DMS153 treated with DMSO at 0.1 percent for 48 hours (cell line): ENCODE measurements around the gene ISM2.

ENCODE experiments used
- DNase-seq: peaks from one replicate; lab custom pipeline; 2025; ENCODE audit not compliant: unreplicated experiment; lab: John Stamatoyannopoulos, UW

The ISM2 gene

DNA sequence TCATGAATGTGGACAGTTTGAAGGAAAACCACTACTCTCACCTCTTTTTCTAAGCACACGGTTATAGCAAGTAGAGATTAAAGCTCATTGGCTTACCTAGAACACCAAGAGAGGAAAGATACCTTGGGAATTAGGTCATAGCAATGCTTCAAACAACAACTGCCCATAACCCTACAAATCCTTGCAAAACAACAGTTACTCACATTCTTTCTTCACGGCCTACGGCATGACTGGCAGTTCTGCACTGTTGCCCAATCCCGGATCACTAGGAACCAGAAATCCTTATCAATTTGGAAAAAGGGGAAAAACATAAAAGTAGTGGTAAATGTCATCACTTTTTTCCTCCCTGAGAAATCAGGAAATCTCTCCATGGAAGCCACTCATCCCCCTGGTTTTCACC is 9.6 kb upstream of the ISM2 start:
- DNase-seq, result no peak

DNA sequence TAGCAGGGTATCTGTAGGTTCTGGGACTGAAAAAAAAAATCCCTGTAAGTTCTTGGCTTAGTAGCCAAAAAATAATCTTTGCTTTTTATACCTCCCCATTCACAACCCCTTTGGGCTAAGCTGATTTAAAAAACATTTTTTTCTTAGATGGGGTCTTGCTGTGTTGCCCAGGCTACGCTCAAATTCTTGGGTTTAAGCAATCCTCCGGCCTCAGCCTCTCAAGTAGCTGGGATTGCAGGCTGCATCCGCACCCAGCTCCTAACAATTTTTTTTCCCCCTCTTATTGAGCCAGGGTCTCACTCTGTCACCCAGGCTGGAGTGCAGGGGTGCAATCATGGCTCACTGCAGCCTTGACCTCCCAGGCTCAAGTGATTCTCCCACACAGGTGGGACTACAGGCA is 9.1 kb upstream of the ISM2 start:
- DNase-seq, result no peak

DNA sequence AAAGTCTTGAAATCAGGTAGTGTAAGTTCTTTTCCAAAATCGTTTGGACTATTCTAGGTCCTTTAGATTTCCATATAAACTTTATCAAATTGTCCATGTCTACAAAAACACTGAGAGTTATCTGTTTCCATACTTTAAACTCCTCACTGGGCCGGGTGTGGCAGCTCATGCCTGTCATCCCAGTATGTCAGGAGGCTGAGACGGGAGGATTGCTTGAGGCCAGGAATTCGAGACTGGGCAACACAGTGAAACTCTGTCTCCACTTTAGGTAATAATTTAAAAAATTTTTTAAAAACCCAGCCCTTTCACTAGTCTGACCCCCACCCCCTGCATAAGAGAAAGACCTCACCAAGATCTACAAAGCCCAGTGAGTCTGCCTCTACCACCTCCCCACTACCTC is 6.4 kb upstream of the ISM2 start:
- no peak for DNase-seq

DNA sequence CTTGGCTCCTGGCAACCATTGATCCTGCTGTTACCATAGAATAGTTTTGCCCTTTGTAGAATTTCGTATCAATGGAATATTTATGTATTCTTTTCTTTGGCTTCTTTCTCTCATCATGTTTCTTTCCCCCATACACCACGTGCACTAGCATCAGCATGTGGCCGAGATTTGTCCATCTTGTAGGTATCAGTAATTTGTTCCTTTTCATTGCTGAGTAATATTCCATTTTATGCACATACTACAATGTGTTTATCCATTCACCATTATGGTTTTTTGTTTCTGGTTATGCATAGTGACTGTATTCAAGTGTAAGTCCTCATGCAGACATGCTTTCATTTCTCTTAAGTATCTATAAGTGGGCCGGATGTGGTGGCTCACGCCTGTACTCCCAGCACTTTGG is 4.5 kb upstream of the ISM2 start:
- no peak for DNase-seq

- DNase-seq, result no peak
Observed at GRCh38 chr14:77502109-77502782, 3.6 kb upstream of the ISM2 start.

DNA sequence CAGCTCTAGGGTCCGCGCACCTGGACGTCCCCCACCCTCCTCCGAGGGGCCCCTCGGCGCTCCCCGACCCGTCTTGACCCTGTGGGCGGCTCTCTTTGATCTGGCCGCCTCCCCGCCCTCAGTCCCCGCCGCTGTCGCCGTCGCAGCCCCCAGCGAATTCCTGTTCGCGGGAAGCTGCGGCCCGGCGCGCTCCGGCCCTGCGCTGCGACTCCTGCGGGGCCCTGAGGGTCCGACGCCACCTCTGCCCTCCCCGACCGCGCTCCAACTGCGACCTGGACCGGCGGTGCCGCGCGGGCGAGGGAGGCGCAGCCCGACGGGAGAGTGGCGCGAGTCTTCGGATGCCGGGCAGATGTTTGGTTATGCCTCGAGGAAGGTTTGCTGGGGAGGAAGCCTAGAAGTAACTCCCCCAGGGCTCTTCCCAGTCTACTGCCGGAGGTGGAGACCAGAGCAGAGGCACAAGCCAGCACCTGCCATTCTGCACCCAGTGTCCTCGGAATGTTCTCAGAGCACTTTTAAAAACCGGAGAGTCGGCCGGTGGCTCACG is 440 bp upstream of the ISM2 start:
- DNase-seq, result peak; percentile 21

- no peak for DNase-seq
Observed at GRCh38 chr14:77495334-77495733, 3.3 kb downstream of the ISM2 start.

DNA sequence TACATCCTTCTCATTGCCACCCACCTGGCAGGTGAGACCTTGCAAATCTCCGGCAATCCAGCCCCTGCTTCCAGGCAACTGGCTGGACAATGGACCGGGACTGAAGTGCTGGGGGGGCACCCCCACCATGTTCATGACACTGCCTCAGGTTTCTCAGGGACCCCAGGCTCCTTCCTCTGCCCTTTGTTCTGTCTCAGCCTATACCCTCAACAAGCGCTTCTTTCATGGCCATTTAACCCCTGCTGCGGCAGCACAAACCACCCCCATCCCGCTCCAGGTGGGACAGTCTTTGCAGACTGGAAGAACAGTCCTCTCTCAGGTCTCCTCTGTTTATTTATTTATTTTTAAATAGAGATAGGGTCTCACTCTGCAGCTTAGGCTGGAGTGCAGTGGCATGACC is 7.6 kb downstream of the ISM2 start:
- DNase-seq, result no peak

DNA sequence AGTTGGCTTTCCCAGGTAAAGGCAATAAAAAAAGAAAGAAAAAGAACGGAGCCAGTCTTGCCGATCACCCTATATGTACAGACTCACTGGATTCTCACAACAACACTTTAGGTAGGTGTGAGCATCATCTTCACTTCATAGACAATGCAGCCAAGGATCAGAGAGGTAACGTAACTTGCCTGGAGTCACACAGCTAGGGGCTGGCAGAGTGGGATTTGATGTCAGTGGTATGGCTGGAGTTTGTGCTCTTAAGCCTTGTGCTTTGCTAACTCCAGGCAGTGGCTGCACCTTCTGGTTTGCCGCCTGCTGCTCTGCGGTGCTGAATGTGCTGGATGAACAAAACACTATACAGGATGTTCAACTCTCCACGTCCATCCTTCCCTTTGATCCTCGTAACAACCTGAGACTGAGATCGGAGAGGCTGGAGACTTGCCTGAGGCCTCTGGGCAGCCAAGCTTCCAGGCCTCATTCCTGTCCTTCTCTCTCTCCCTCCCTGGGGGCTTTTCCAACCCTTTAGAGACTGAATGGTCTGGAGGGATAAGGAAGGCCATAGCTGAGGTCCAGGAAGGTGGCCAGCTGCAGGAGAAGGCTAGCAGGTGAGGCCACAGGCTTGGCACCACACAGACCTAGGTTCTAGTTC is 8.1 kb downstream of the ISM2 start:
- no peak for DNase-seq

DNA sequence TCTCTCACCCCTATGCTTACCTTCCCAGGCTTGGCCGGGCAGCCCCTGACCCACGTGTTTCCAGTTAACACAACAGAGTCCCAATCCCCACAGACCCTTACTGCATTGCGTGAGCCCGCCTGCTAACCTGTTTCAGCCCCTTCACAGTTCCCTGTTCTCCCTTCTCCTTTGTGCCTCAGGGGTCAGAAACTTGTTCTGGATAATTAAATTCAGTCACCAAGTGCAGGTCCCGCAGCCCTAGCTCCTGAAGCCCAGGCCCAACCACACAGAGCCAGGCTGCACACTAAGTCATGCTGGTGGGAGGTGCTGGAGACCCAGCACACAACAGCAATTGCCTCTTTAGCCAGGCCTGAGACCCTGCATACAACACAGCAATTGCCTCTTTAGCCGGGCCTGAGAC is 9.6 kb downstream of the ISM2 start:
- DNase-seq, result no peak

DNA sequence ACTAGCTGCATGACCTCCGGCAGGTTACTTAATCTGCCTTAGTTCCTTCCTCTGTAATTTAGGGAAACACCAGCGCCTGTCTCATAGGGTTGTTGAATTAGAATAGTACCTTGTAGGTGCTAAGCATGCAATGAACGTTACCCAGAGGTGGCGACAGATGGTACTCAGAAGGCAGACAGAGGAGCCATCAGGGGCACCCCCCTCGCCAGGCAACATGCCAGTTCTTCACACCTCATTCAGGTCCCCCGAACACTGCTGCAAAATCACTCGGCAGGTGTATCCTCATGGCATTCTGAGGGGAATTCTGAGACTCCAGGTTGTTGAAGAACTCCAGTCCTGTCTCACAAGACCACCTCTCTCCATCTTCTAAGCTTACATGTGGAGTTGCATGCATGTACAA is 10.1 kb downstream of the ISM2 start:
- no peak for DNase-seq

DNA sequence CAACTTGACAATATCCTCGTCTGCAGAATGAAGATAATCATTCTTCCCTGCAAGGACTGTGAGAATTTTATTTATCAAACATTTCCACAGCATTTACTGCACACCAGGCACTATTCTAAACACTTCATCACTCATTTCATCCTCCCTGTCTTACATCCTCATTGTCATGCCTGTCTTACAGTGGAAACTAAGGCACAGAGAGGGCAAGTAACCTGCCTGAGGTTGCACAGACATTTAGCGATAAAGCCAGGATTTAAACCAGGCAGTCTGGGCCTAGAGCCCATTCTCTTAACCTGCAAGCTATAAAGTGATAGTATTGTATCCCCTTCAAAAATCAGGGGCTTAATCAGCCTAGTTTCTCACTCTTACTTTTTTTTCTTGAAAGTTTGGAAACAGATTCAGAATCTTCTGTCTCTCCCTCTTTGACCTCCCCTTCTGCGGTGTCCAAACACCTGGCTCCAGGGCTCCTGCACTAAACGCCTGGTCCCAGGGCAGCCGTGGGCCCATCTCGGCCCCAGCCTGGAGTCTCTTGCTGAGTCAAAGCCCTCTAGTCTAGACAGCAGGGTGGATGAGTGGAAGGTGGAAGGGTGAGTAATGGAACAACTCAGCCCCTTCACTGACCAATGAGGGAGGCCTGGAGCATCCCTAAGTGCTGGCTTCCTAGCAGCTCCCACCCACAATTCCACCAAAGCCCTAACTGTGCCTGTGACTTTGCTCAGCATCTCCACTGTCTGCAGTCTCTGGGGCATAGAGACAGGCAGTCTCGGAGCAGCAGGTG is 12.5 kb downstream of the ISM2 start:
- DNase-seq, result no peak

DNA sequence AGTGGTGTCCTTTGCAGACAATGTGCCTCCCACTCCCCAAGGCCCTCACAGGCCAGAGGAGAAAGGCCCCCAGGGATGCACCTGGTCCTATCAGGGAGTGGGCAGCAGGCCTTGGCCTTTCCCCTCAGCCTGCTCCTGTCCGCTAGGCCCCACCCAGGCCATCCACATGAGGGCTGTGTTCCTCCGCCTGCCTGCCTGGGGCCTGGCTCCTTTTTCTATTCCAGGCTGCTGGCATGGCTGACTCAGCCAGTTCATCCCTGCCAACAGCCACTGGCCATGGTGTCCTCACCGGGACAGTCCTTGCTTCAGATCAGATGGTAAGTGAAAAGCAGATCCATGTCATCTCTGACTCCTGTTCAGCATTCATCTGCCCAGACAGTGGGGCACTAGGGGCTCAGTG is 13.4 kb downstream of the ISM2 start:
- DNase-seq, result no peak

- no peak for DNase-seq
Observed at GRCh38 chr14:77482422-77482821, 16.2 kb downstream of the ISM2 start.

- DNase-seq, result no peak
Observed at GRCh38 chr14:77478796-77479195, 19.8 kb downstream of the ISM2 start.

DNA sequence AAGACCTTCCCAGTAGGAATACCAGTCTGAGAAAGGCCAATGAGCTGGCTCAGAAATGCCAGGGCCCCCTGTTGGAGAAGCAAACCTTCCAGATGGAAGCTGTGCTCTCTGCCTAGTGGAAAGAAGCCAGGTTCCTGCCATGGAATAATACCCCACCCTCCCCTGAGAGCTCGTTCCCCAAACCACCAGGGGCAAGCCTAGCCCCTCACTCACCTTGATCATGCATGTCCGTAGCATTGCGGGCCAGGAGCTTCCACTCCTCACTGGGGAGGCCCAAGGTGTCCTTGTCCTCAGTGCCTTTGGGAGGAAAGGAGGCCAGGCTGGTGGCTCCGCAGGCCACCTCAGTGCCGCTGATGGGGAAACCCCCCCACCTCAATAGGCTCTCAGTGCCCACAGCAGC is 20.6 kb downstream of the ISM2 start:
- no peak for DNase-seq

DNA sequence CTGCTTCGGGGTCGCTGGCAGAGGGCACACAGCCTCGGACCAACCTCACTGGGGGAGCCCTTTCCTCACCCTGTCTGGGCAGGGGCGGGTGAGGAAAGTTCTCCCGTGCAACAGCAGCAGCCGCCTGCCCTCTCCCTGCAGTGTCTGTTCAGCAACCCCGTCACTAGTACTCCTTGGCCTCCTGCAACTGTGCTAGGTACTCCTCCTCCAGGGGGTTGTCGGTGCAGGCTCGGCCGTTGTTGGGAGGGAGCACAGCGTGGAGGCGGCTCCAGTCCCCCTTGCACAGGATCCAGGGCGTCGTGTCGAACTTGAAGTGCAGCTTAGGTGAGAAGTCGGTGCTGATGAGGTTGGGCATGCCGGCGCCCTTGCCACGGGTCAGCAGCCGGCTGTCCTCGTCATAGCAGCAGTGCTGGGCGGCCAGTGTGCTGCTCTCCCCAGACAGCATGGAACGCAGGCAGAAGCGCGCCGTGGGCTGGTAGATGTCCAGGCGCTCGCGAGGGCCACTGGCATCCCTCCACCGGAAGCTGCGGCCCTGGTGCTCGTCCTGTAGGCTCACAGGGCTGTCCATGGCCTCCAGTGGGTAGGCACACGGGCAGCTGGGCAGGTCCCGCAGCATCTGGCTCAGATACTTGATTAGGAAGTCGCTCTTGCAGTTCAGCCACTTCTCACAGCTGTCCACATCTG is 23.0 kb downstream of the ISM2 start:
- DNase-seq, result no peak

- no peak for DNase-seq
Observed at GRCh38 chr14:77474479-77475177, 24.0 kb downstream of the ISM2 start.

GRCh38 chr14:77473921-77474320 is 24.7 kb downstream of the ISM2 start:
- no peak for DNase-seq

DNA sequence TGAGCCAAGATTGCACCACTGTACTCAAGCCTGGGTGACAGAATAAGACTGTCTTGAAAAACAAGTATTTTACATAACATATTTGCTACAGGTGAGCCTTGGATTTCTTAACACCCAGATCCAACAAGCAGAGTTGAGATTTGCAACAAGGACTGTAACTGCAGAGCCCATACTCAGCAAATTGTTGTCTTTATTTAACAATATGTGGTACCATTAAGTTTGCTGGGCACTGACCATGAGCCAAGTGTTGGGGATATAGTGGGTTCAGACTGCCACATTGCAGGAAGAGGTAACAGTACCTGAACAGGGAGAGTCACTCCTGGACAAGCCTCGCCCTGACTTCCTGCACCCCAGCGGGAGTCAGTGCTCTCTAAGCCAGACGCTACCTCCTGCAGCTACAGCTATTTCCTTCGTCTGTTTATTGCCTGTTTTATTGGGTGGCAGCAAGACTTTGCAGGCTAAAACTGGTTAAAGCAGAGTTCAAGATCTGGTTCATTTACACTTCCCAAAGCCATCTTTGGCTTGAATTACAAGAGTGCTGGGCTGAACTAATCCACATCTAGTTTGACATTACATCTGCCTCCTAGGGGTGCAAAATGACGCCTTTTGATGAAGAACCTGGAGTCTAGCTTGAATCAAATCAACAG is 28.3 kb downstream of the ISM2 start:
- no peak for DNase-seq
